Astrocyte (in vitro differentiated cells and primary cell): ENCODE results near the gene IFNAR1. TPM values are rescaled to one million over a fixed set of nuclear protein-coding genes. Genes with fewer than 3 reads are reported as not detected.

Experiments
- DNase-seq: peaks from one replicate; pipeline ENCODE4 v3.0.0-alpha.2; 2010; ENCODE audit warnings: low read depth
- FAIRE-seq: peaks from 2 replicates; lab custom pipeline; 2011; peaks lifted over from hg19 to GRCh38; lab: Jason Lieb, UNC
- H2AFZ ChIP-seq: 2 replicates; pipeline ENCODE4 v1.6.0; 2012; ENCODE audit warnings: low read depth, low read length, inconsistent platforms
- H3K27ac ChIP-seq: 2 replicates; pipeline ENCODE4 v1.5.1; 2011; ENCODE audit warnings: low read depth, low read length, inconsistent platforms
- H3K27me3 ChIP-seq: 2 replicates; pipeline ENCODE4 v1.6.0; 2011; ENCODE audit warnings: low read length, inconsistent platforms; ENCODE audit not compliant: insufficient read depth
- H3K36me3 ChIP-seq: 2 replicates; pipeline ENCODE4 v1.5.1; 2011; ENCODE audit warnings: low read length, inconsistent platforms; ENCODE audit not compliant: insufficient read depth
- H3K4me1 ChIP-seq: 2 replicates; pipeline ENCODE4 v1.5.1; 2011; ENCODE audit warnings: low read length, inconsistent platforms; ENCODE audit not compliant: insufficient read depth
- H3K4me2 ChIP-seq: 2 replicates; pipeline ENCODE4 v1.6.0; 2012; ENCODE audit warnings: low read length, inconsistent platforms
- H3K4me3 ChIP-seq: 2 replicates; pipeline ENCODE4 v1.5.1; 2011; ENCODE audit warnings: low read depth, mild to moderate bottlenecking, low read length, inconsistent platforms; ENCODE audit not compliant: insufficient read depth
- H3K79me2 ChIP-seq: 2 replicates; pipeline ENCODE4 v1.6.0; 2012; ENCODE audit warnings: mild to moderate bottlenecking, low read length, inconsistent platforms; ENCODE audit not compliant: insufficient read depth
- H3K9ac ChIP-seq: 2 replicates; pipeline ENCODE4 v1.6.0; 2012; ENCODE audit warnings: mild to moderate bottlenecking, low read length, inconsistent platforms
- H3K9me3 ChIP-seq: 2 replicates; pipeline ENCODE4 v1.5.1; 2012; ENCODE audit warnings: low read depth, mild to moderate bottlenecking, low read length, inconsistent platforms; ENCODE audit not compliant: insufficient read depth
- H4K20me1 ChIP-seq: 2 replicates; pipeline ENCODE4 v1.6.0; 2012; ENCODE audit warnings: low read length, inconsistent platforms; ENCODE audit not compliant: insufficient read depth
- H3K27ac Mint-ChIP-seq: one replicate; pipeline ENCODE4 v1.8.0; 2021; ENCODE audit warnings: mild to moderate bottlenecking, mixed read lengths; ENCODE audit not compliant: unreplicated experiment
- H3K27me3 Mint-ChIP-seq: one replicate; pipeline ENCODE4 v1.8.0; 2021; ENCODE audit warnings: low read depth, mixed read lengths; ENCODE audit not compliant: unreplicated experiment
- H3K36me3 Mint-ChIP-seq: one replicate; pipeline ENCODE4 v1.8.0; 2021; ENCODE audit warnings: low read depth, mixed read lengths; ENCODE audit not compliant: unreplicated experiment
- H3K4me1 Mint-ChIP-seq: one replicate; pipeline ENCODE4 v1.8.0; 2021; ENCODE audit warnings: low read depth, mixed read lengths; ENCODE audit not compliant: unreplicated experiment
- H3K4me3 Mint-ChIP-seq: one replicate; pipeline ENCODE4 v1.8.0; 2021; ENCODE audit warnings: mild to moderate bottlenecking, moderate library complexity, mixed read lengths; ENCODE audit not compliant: unreplicated experiment
- H3K9me3 Mint-ChIP-seq: one replicate; pipeline ENCODE4 v1.8.0; 2021; ENCODE audit warnings: mild to moderate bottlenecking, mixed read lengths; ENCODE audit not compliant: unreplicated experiment
- CTCF ChIP-seq: IDR thresholded peaks from 2 replicates; pipeline ENCODE4 v1.5.1; 2011; ENCODE audit warnings: low read depth, mild to moderate bottlenecking, inconsistent platforms, low read length, moderate library complexity; ENCODE audit not compliant: insufficient read depth
- EZH2 ChIP-seq: IDR thresholded peaks from 2 replicates; pipeline ENCODE4 v1.6.1; 2012; ENCODE audit warnings: mild to moderate bottlenecking, low read length, inconsistent platforms; ENCODE audit not compliant: insufficient read depth
- total RNA-seq: library from RNA; stranded (reverse); gene quantifications from 2 replicates; pipeline ENCODE4 v1.2.1, GENCODE V29; 2021

Gene IFNAR1
- total RNA-seq, 1 donor from 2014 or later = 44.0 TPM

GRCh38 chr21:33327792-33328433 is 3.1 kb downstream of the IFNAR1 start:
- peaks cover 4% of the 10 kb centered on the region for H3K9me3 Mint-ChIP-seq
- FAIRE-seq (no peak), DNase-seq (no peak)
- no peaks in the 10 kb centered on the region for H3K36me3 ChIP-seq
- TF ChIP-seq EZH2 = no peak
- no peak for TF ChIP-seq CTCF
- H3K27me3 ChIP-seq = no peaks in the 10 kb centered on the region
- peaks cover 2% of the 10 kb centered on the region for H3K4me1 Mint-ChIP-seq
- H3K79me2 ChIP-seq = peaks cover 69% of the 10 kb centered on the region
- H3K9ac ChIP-seq = no peak overlapping the region
- H2AFZ ChIP-seq = no peak overlapping the region
- H3K36me3 Mint-ChIP-seq = peaks cover 11% of the 10 kb centered on the region
- no peak overlapping the region for H3K4me3 Mint-ChIP-seq
- H3K27ac Mint-ChIP-seq = no peak overlapping the region
- H3K27me3 Mint-ChIP-seq = no peaks in the 10 kb centered on the region
- no peaks in the 10 kb centered on the region for H3K9me3 ChIP-seq
- no peaks in the 10 kb centered on the region for H3K4me1 ChIP-seq
- H3K4me2 ChIP-seq = no peak overlapping the region
- H3K4me3 ChIP-seq = no peak overlapping the region
- H4K20me1 ChIP-seq = peaks cover 40% of the 10 kb centered on the region
- no peak overlapping the region for H3K27ac ChIP-seq

- H3K4me1 Mint-ChIP-seq = peaks cover 2% of the 10 kb centered on the region
- H3K27ac Mint-ChIP-seq = no peak overlapping the region
- Histone ChIP-seq H3K4me3 (no peak overlapping the region), H3K27me3 (no peaks in the 10 kb centered on the region), H3K9ac (no peak overlapping the region), H3K36me3 (no peaks in the 10 kb centered on the region), H4K20me1 (peaks cover 54% of the 10 kb centered on the region), H3K4me1 (no peaks in the 10 kb centered on the region), H3K79me2 (peaks cover 81% of the 10 kb centered on the region), H3K4me2 (no peak overlapping the region), H3K9me3 (no peaks in the 10 kb centered on the region), H3K27ac (no peak overlapping the region), H2AFZ (no peak overlapping the region)
- no peaks in the 10 kb centered on the region for H3K27me3 Mint-ChIP-seq
- no peak overlapping the region for H3K4me3 Mint-ChIP-seq
- no peak for DNase-seq
- peaks cover 7% of the 10 kb centered on the region for H3K9me3 Mint-ChIP-seq
- peaks cover 18% of the 10 kb centered on the region for H3K36me3 Mint-ChIP-seq
- no peak for FAIRE-seq
- TF ChIP-seq EZH2 = no peak
- no peak for TF ChIP-seq CTCF
Observed at GRCh38 chr21:33330726-33331125, 6.0 kb downstream of the IFNAR1 start.

GRCh38 chr21:33332143-33332542 is 7.4 kb downstream of the IFNAR1 start:
- Histone ChIP-seq H3K4me2 (no peak overlapping the region), H3K4me3 (no peak overlapping the region), H3K9ac (no peak overlapping the region), H3K27ac (no peak overlapping the region), H3K9me3 (no peaks in the 10 kb centered on the region), H3K4me1 (no peaks in the 10 kb centered on the region), H3K79me2 (peaks cover 67% of the 10 kb centered on the region), H2AFZ (no peak overlapping the region), H4K20me1 (peaks cover 54% of the 10 kb centered on the region), H3K27me3 (no peaks in the 10 kb centered on the region), H3K36me3 (no peaks in the 10 kb centered on the region)
- Mint-ChIP-seq H3K4me1 (peaks cover 2% of the 10 kb centered on the region), H3K9me3 (peaks cover 7% of the 10 kb centered on the region), H3K27me3 (no peaks in the 10 kb centered on the region), H3K27ac (no peak overlapping the region), H3K4me3 (no peak overlapping the region), H3K36me3 (peaks cover 18% of the 10 kb centered on the region)
- no peak for FAIRE-seq
- DNase-seq = no peak
- TF ChIP-seq EZH2 (no peak), CTCF (no peak)
